ENCODE measurements around the gene SLC29A2. TPM values are rescaled to one million over a fixed set of nuclear protein-coding genes. Genes with fewer than 3 reads are reported as not detected.

Gene SLC29A2
- total RNA-seq, 1 donor from 2014 or later, result 6.9 TPM

GRCh38 chr11:66339162-66339675, 32.3 kb downstream of the SLC29A2 start:
- TF ChIP-seq CTCF (IDR thresholded peaks at IDR 0.05) (no peak), EZH2phosphoT487 (IDR thresholded peaks at IDR 0.05) (no peak), EZH2 (IDR thresholded peaks at IDR 0.05) (no peak)
- Mint-ChIP-seq H3K9me3 (no peaks in the 10 kb centered on the region), H3K27ac (no peak overlapping the region), H3K36me3 (no peaks in the 10 kb centered on the region), H3K4me1 (peaks cover 39% of the 10 kb centered on the region), H3K4me3 (no peak overlapping the region), H3K27me3 (ENCODE audit: insufficient read depth, low read depth) (peaks cover 10% of the 10 kb centered on the region)
- no peaks in the 10 kb centered on the region for H3K36me3 ChIP-seq
- peaks cover 13% of the 10 kb centered on the region for H3K79me2 ChIP-seq (ENCODE audit: low read depth)
- DNase-seq (ENCODE audit: low spot score), result no peak
- H3K27ac ChIP-seq, result no peak overlapping the region
- no peak overlapping the region for H3K4me3 ChIP-seq
- H3K4me2 ChIP-seq, result no peak overlapping the region
- H4K20me1 ChIP-seq (ENCODE audit: low read depth), result peaks cover 15% of the 10 kb centered on the region
- H3K9ac ChIP-seq, result no peak overlapping the region
- no peaks in the 10 kb centered on the region for H3K9me3 ChIP-seq (ENCODE audit: low read depth)
- H3K4me1 ChIP-seq, result peaks cover 18% of the 10 kb centered on the region
- H3K27me3 ChIP-seq, result peaks cover 5% of the 10 kb centered on the region
- H2AFZ ChIP-seq (replicated peaks), result no peak overlapping the region
- peaks cover 22% of the 10 kb centered on the region for H3F3A ChIP-seq (ENCODE audit: low read depth)

GRCh38 chr11:66338276-66339161, 33.0 kb downstream of the SLC29A2 start:
- no peak overlapping the region for H2AFZ ChIP-seq (replicated peaks)
- H3K4me3 Mint-ChIP-seq, result no peak overlapping the region
- peak overlapping the region; percentile 62 for H3K27ac Mint-ChIP-seq

GRCh38 chr11:66337103-66337899, 34.3 kb downstream of the SLC29A2 start:
- H3K27ac ChIP-seq, result no peak overlapping the region
- H3K27ac Mint-ChIP-seq, result peak overlapping the region; percentile 72
- H3K4me1 ChIP-seq, result peaks cover 11% of the 10 kb centered on the region
- peaks cover 5% of the 10 kb centered on the region for H3K27me3 Mint-ChIP-seq (ENCODE audit: insufficient read depth, low read depth)
- no peak for DNase-seq (ENCODE audit: low spot score)
- no peaks in the 10 kb centered on the region for H3K79me2 ChIP-seq (ENCODE audit: low read depth)
- H3K4me2 ChIP-seq, result no peak overlapping the region
- no peaks in the 10 kb centered on the region for H3K9me3 ChIP-seq (ENCODE audit: low read depth)
- TF ChIP-seq EZH2 (IDR thresholded peaks at IDR 0.05) (no peak), EZH2phosphoT487 (IDR thresholded peaks at IDR 0.05) (no peak), CTCF (IDR thresholded peaks at IDR 0.05) (no peak)
- H3K4me3 Mint-ChIP-seq, result peak overlapping the region; percentile 90
- H3K36me3 Mint-ChIP-seq, result no peaks in the 10 kb centered on the region
- H3K9me3 Mint-ChIP-seq, result no peaks in the 10 kb centered on the region
- H3K36me3 ChIP-seq, result no peaks in the 10 kb centered on the region
- no peak overlapping the region for H2AFZ ChIP-seq (replicated peaks)
- peaks cover 27% of the 10 kb centered on the region for H3K4me1 Mint-ChIP-seq
- H3F3A ChIP-seq (ENCODE audit: low read depth), result peaks cover 12% of the 10 kb centered on the region
- no peak overlapping the region for H3K9ac ChIP-seq
- H4K20me1 ChIP-seq (ENCODE audit: low read depth), result peaks cover 5% of the 10 kb centered on the region
- H3K4me3 ChIP-seq, result no peak overlapping the region
- peaks cover 5% of the 10 kb centered on the region for H3K27me3 ChIP-seq

More at GRCh38 chr11:66338276-66339161, 33.0 kb downstream of the SLC29A2 start:
- Histone ChIP-seq H3K79me2 (ENCODE audit: low read depth) (peaks cover 6% of the 10 kb centered on the region), H4K20me1 (ENCODE audit: low read depth) (peaks cover 8% of the 10 kb centered on the region), H3K9me3 (ENCODE audit: low read depth) (no peaks in the 10 kb centered on the region), H3K27ac (no peak overlapping the region), H3K27me3 (peaks cover 5% of the 10 kb centered on the region), H3K9ac (no peak overlapping the region), H3K4me1 (peaks cover 11% of the 10 kb centered on the region), H3K4me2 (no peak overlapping the region), H3K4me3 (no peak overlapping the region), H3F3A (ENCODE audit: low read depth) (peaks cover 16% of the 10 kb centered on the region), H3K36me3 (no peaks in the 10 kb centered on the region)
- no peak for DNase-seq (ENCODE audit: low spot score)
- H3K4me1 Mint-ChIP-seq, result peaks cover 32% of the 10 kb centered on the region
- TF ChIP-seq EZH2 (IDR thresholded peaks at IDR 0.05), result no peak
- no peak for TF ChIP-seq EZH2phosphoT487 (IDR thresholded peaks at IDR 0.05)
- TF ChIP-seq CTCF (IDR thresholded peaks at IDR 0.05), result no peak
- peaks cover 10% of the 10 kb centered on the region for H3K27me3 Mint-ChIP-seq (ENCODE audit: insufficient read depth, low read depth)
- H3K36me3 Mint-ChIP-seq, result no peaks in the 10 kb centered on the region
- H3K9me3 Mint-ChIP-seq, result no peaks in the 10 kb centered on the region

All from neural progenitor cell (in vitro differentiated cells).